Panc1 (cell line): ENCODE measurements around the gene WNT2. TPM values are rescaled to one million over a fixed set of nuclear protein-coding genes. Genes with fewer than 3 reads are reported as not detected.
"Not testable (repeated sequence)": the region's sequence is repeated elsewhere in the genome, so short reads cannot be mapped to it uniquely, and the experiment has no call there.

Experiments used
- ATAC-seq: fragments of 200-7000 bp; cut with Tn5 transposase; 2 replicates; pipeline ENCODE4 v1.9.1; 2020; ENCODE audit warnings: mild to moderate bottlenecking, moderate library complexity
- BruUV-seq: library from RNA; stranded (reverse); fragments of 400-500 nt; replicated peaks from 2 replicates; lab custom pipeline; 2021; lab: Mats Ljungman, UMichigan
- CTCF ChIA-PET: fragments of 300-600 bp; sonication (Branson Sonifier 250); formaldehyde crosslinking; loops from one replicate; lab custom pipeline; 2022; ENCODE audit warnings: antibody characterized with exemption; lab: Charles Lee
- POLR2A ChIA-PET: fragments of 300-600 bp; sonication (Branson Sonifier 250); formaldehyde crosslinking; loops from one replicate; lab custom pipeline; 2022; ENCODE audit warnings: antibody characterized with exemption; lab: Charles Lee
- DNase-seq: peaks from one replicate; pipeline ENCODE4 v3.0.0-alpha.2; 2010; ENCODE audit warnings: low read depth, low spot score
- H3K27ac ChIP-seq: 2 replicates; pipeline ENCODE4 v1.5.1; 2011; ENCODE audit warnings: mild to moderate bottlenecking, low read length, inconsistent platforms
- H3K27me3 ChIP-seq: fragments of 200-500 bp; sonication (Bioruptor generic); 2 replicates; pipeline ENCODE4 v1.6.0; 2014; ENCODE audit warnings: low read length, inconsistent platforms; ENCODE audit not compliant: control insufficient read depth, insufficient read depth
- H3K36me3 ChIP-seq: fragments of 200-500 bp; sonication (Bioruptor generic); 2 replicates; pipeline ENCODE4 v1.5.1; 2014; ENCODE audit warnings: inconsistent platforms, mild to moderate bottlenecking, low read length, moderate library complexity; ENCODE audit not compliant: control insufficient read depth, insufficient read depth
- H3K4me1 ChIP-seq: 2 replicates; pipeline ENCODE4 v1.5.1; 2011; ENCODE audit warnings: inconsistent platforms, mild to moderate bottlenecking, low read length, moderate library complexity; ENCODE audit not compliant: control insufficient read depth, insufficient read depth
- H3K4me3 ChIP-seq, 2 experiments: 2 replicates each; pipeline ENCODE4 v1.5.1; 2011 to 2012; ENCODE audit warnings: low read depth in 2 of 2, low read length in 2 of 2, mild to moderate bottlenecking in 2 of 2, inconsistent platforms in 1 of 2, moderate library complexity in 1 of 2
- H3K9me3 ChIP-seq: fragments of 200-500 bp; sonication (Bioruptor generic); 2 replicates; pipeline ENCODE4 v1.5.1; 2014; ENCODE audit warnings: low read depth, mild to moderate bottlenecking, inconsistent platforms, low read length, moderate library complexity; ENCODE audit not compliant: control insufficient read depth, insufficient read depth
- CTCF ChIP-seq: fragments of 450-650 bp; IDR thresholded peaks from 2 replicates; pipeline ENCODE4 v1.5.1; 2017; ENCODE audit warnings: mild to moderate bottlenecking
- POLR2AphosphoS5 ChIP-seq: IDR thresholded peaks from 2 replicates; pipeline ENCODE4 v1.6.1; 2012; ENCODE audit warnings: mild to moderate bottlenecking, low read depth, low read length, moderate library complexity
- REST ChIP-seq, 2 experiments: IDR thresholded peaks; 2 replicates each; pipeline ENCODE4 v1.6.1; 2011 to 2012; ENCODE audit warnings: low read depth in 2 of 2, control low read depth in 1 of 2, low read length in 1 of 2, mild to moderate bottlenecking in 1 of 2, moderate library complexity in 1 of 2; ENCODE audit not compliant: insufficient read depth in 1 of 2
- SIN3A ChIP-seq: IDR thresholded peaks from 2 replicates; pipeline ENCODE4 v1.6.1; 2012; ENCODE audit warnings: low read depth, mild to moderate bottlenecking, low read length, moderate library complexity, borderline replicate concordance; ENCODE audit not compliant: insufficient read depth
- TCF7L2 ChIP-seq: IDR thresholded peaks from 2 replicates; pipeline ENCODE4 v1.6.1; 2011; ENCODE audit warnings: mild to moderate bottlenecking, low read depth, low read length, inconsistent platforms
- in situ Hi-C: cut with HindIII; loops from 2 replicates; pipeline ENCODE4 v1.10.0; 2016; ENCODE audit warnings: low sequenced_read_pairs, low pct_unique_long_range_greater_than_20kb
- intact Hi-C: fragments of 100-400 bp; cut with micrococcal nuclease; formaldehyde crosslinking; loops from one replicate; pipeline ENCODE4 v1.10.0; 2022; ENCODE audit not compliant: unreplicated experiment
- total RNA-seq: library from RNA; stranded (reverse); gene quantifications from one replicate; pipeline ENCODE4 v1.2.1, GENCODE V29; 2021; ENCODE audit not compliant: unreplicated experiment

Gene WNT2
- total RNA-seq, 1 experiment from 2014 or later = not detected

DNA sequence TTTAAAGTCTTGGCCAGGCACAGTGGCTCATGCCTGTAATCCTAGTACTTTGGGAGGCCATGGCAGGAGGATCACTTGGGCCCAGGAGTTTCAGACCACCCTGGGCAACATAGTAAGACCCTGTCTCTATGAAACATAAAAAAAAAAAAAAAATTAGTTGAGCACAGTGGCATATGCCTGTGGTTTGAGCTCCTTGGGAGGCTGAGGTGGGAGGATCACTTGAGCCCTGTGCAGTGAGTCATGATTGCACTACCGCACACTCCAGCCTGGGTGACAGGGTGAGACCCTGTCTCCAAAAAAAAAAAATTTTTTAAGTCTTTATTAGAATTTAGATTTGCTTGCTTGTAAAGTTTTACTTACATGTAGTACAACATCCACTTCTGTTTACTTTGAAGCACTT lies 14.0 kb downstream of the WNT2 start:
- intact Hi-C loops (no loop called here), in situ Hi-C loops (no loop called here)
- Histone ChIP-seq H3K4me3 (no peak overlapping the region), H3K27me3 (peaks cover 5% of the 10 kb centered on the region), H3K36me3 (no peaks in the 10 kb centered on the region), H3K4me1 (no peaks in the 10 kb centered on the region), H3K9me3 (no peaks in the 10 kb centered on the region), H3K27ac (no peak overlapping the region)
- ChIA-PET POLR2A (no interaction called here), CTCF (no interaction called here)
- DNase-seq (no peak), ATAC-seq (no peak)
- no TSS peak for BruUV-seq
- TF ChIP-seq SIN3A (no peak), REST (IDR thresholded peaks at IDR 0.05; ENCODE audit: insufficient read depth in 1 of 2, low read depth in 2 of 2, low read length in 1 of 2) (no peak), CTCF (no peak)

DNA sequence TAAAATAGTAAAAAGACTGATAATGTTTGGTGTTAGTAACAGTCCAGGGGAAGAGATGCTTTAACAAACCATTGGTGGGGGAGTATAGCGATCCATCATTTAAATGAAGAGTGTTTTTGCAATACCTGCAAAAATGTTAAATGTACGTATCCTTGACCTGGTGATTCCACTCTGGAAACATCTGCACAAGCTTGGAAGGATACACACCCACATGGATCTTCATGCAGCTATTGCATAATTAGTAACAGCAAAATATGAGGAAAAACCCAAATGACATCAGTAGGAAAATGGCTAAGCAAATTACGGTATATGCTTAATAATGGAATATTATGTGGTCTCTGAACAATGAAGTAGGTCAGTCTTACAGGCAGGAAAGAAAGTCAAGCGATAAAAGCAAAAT lies 20.5 kb downstream of the WNT2 start:
- BruUV-seq = no TSS peak
- Histone ChIP-seq H3K36me3 (no peaks in the 10 kb centered on the region), H3K4me3 (no peak overlapping the region), H3K27me3 (no peaks in the 10 kb centered on the region), H3K27ac (no peak overlapping the region), H3K4me1 (peaks cover 3% of the 10 kb centered on the region; the same call in 1 of the 2 replicates), H3K9me3 (no peaks in the 10 kb centered on the region)
- POLR2A ChIA-PET = no interaction called here
- intact Hi-C loops = no loop called here
- CTCF ChIA-PET = no interaction called here
- in situ Hi-C loops = no loop called here
- no peak for TF ChIP-seq POLR2AphosphoS5
- TF ChIP-seq SIN3A = no peak
- no peak for TF ChIP-seq REST (IDR thresholded peaks at IDR 0.05; ENCODE audit: insufficient read depth in 1 of 2, low read depth in 2 of 2, low read length in 1 of 2)
- TF ChIP-seq TCF7L2 = no peak
- DNase-seq (no peak), ATAC-seq (no peak)

GRCh38 chr7:117300506-117300905 lies 22.4 kb downstream of the WNT2 start:
- H3K4me3 ChIP-seq, ATAC-seq, CTCF ChIA-PET, BruUV-seq, H3K9me3 ChIP-seq, H3K36me3 ChIP-seq, H3K27me3 ChIP-seq, in situ Hi-C loops, DNase-seq, H3K27ac ChIP-seq, POLR2A ChIA-PET, intact Hi-C loops, H3K4me1 ChIP-seq: not testable (repeated sequence)
